UCSD-AML1 (cell line): Measurements from ENCODE around the gene COMMD9.

ENCODE experiments used
- DNase-seq: peaks from one replicate; lab custom pipeline; 2025; ENCODE audit not compliant: unreplicated experiment; lab: John Stamatoyannopoulos, UW

Gene COMMD9

DNA sequence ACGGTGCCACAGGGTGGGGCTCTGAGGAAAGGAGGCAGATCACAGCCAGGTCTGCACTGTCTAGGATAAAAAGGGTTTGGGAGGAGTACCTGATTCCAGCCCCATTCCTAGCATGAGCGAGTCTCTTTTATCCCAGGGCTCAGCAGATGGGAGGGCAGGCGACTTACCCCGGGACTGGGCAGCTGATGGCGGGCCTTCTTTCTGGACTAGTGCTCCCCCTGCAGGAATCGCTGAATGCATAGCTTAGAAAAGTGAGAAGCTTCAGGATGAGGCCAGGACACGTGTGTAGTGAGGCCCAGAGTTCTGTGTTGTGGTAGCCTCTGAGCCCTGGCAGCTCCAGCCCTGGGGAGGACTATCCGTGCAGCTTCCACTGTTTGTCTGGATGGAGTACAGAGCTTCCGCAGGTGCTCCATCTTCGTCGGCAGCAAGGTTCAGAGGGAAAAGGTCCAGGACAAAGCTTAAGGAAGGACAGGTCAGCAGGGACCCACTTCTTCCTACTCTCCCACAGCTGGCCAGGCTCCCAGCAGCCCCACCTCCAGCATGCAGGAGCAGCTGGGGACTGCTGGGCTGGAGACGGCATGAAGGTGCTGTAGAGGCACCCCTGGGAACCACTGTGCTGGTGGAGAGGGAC, 30.4 kb downstream of the COMMD9 start:
- peak; percentile 31 for DNase-seq

DNA sequence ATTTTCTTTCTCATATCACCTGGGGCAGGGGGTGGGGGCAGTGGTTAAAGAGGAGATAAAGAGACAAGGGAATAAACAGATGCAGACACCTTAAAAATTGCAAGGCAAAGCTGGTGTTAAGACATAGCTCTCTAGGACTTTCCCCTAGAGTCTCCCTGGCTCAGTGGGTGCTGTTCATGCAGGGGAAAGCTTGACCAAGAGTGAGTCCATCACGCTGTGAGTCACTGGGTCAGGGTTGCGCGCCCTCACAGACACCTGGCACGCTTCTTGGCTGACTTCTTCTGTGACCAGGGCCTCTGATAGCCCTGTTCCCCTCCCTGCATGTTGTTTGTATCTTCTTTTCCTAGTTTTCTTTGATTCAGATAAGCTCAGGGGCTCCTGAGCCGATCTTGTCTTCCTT, 31.9 kb downstream of the COMMD9 start:
- no peak for DNase-seq

DNA sequence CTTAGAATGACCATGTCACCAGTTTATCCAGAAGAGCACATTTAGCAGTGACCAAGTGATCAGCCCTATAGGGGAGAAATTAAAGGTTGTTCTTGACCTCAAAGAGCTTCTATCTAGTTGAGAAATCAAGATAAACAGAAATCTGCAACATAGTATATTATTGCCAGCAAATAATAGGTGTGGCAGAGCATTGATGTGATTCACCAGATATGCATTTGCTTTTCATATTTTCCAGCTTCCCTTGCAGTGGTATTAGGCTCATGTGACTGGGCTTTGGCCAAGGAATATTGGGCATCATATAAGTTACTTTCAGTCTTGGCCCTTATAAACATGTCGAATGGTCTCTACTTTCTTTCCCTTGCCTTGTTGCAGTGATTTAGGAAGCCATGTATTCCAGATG, 34.5 kb downstream of the COMMD9 start:
- DNase-seq = no peak

DNA sequence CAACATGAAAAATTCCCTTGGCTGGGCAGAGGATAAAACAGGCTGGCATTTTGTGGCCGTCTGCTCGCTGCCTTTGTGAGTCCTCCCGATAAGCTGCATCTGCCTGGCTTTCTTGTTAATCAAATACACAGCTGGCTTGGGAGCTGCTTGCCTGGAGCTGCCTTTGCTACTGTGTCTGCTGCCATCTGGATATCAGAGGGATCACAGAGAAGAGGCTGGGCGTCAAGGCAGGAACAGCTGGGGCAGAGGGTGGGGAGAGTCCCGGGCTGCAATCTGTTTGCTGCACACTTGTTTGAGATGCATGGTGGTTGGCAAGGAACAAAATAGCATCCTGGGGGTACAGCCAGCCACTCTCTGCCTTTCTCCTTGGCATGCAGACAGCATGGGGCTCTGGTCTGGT, 36.0 kb downstream of the COMMD9 start:
- DNase-seq = no peak

DNA sequence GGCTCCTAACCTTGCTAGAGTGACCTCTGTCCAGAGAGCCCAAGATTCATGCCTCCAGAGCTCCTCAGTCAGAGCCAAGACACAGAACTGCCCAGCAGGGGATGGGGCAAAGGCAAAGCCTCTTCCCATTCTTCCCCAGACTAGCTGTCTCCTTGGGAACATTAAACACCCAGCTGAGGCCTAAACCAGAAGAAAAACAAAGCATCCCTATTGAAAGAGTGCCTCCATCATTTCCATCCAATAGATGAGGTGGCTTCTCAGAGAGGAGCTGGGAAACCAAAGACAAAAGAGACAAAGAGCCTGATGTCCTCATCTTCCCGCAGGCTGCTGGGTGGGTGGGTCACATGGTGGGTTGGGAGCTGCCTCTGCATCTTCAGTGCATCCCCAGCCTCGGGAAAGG, 37.4 kb downstream of the COMMD9 start:
- DNase-seq = no peak

DNA sequence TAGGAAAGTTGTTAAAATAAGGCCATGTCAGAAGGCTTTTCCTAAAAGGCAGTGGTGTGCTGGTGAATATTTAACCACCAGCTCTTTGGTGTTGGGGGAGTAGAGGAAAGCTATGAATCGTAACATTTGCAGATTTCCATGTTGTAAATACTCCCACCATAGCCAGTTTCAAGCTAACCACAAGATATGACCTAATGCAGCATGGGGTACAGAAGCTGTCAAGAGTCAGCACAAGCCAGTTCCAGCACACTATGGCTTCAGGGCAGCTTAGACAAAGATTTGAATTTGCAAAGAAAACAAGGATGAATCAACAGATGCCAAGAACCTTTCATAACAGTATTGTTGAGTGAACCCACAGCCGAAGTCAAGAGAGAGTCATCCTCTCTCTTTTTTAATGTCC, 40.0 kb downstream of the COMMD9 start:
- DNase-seq = no peak

DNA sequence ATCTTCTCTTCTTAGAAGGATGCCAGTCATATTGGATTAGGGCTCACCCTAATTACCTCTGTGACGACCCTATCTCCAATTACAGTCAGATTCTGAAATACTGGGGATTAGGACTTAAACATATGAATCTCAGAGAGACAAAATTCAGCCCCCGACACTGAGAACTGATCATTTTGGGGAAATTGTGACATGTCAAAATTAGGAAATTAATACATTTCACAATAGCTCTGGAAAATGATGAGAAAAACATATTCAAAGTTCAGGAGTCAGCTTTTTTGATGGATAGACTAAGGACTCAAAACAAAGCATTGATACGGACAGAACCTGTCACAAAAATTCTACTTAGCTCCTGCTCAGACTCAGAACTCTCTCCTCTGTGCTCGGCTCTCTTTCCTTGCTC, 40.8 kb downstream of the COMMD9 start:
- DNase-seq = no peak

DNA sequence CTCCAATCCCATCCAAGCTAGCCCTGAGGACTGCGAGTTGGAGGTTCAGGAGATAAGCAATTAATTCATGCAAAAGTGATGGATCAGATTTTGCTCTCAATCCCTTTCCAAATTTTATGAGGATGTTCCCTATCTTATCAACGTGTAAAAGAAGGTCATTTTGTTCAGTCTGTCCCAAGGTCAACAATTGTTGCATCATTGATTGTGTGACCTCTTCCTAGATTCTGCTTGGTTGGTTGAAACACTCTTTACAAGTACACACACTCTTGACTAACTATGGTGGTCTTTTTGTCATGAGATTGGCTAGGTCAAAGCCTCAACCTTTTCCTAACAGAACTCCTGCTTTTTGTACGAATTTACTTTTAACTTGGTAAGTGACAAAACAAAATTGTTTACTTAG, 41.7 kb downstream of the COMMD9 start:
- no peak for DNase-seq

DNA sequence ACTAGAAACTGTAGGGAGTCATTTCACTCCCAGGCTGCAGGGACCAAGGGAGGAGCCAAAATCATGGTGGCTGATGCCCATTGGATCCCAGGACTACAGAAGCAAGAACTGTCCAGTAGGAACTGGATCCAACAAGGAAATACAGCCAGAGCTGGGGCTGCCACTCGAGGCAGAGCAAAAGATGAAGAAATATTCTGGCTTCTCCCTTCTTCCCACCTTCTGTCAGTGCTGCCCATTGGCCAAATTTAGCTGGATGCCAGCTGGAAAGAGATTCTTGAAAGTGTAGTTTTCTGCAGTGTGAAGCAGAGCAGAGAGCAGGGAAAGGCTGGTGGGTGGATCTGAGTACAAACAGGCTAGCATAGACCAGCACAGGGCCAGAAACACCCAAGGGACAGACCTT, 45.6 kb downstream of the COMMD9 start:
- no peak for DNase-seq

DNA sequence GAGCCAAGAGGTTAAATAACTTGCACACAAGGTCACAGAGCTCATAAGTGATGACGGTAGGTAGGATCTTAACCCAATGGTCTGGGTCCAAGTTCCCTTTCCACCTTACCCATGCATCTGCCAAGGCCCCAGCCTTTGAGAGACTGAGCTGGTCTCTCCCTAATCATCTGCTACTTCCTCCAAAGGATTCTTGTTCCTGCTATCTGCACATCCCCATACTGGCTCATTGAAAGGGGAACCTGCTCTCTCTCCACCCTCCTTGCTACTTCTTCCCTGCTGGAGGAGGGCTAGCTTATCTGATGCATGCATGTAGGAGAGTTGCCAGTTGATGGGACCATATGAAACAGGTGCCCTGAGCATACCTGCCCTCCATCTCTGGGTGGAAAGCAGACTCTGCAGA, 47.7 kb downstream of the COMMD9 start:
- no peak for DNase-seq

DNA sequence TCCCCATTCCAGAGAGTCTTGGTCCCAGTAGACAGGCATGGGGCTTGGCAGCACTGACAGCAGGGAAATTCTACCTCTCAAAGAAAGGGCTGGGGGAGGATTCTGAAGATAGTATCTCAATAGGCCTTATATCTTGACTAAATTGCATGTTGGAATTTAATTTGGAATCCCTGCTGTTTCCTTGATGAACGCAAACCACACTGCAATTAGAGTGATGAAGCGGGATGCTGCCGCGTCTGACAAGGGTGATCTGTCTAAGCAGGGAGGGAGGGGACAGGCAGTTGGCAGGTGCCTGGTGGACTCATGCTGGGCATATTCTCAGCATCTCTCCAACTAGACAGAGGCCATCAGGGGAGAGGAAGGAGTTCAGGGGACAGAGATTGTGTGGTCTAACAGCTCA, 48.4 kb downstream of the COMMD9 start:
- no peak for DNase-seq

DNA sequence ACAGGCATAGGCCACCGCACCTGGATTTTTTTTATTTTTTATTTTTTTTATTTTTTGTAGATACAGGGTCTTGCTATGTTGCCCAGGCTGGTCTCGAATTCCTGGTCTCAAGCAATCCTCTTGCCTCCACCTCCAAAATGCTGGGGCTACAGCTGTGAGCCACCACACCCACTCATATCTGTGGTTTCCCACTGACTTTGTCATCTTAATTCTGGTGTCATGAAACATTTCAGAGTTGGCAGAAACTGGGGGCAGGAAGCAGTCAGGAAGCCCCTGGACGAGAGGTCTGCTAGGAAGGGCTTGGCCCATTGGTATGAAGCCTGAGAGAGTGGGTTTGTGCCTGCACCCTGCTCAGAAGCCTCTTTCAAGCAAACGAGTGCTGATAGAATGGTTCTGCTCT, 49.1 kb downstream of the COMMD9 start:
- DNase-seq = no peak

DNA sequence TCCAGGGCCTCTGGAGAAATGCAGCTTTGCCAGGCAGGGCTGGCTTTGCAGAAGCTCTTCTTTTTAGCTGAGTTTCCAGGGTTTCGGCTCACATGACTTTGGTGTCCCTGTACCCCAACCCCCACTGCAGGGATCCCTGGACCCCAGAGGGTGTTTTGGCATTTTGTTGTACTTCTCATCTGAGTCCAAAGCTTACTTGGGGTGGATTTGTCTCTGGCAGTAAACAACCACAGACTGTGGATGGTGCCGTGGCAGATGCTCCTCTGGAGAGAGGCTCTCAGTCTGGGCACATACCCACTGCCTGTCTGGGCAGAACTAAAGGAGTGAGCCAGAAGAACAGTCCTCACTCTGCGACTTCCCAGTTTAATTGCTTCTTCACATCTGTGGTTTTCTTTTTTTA, 49.6 kb downstream of the COMMD9 start:
- no peak for DNase-seq

DNA sequence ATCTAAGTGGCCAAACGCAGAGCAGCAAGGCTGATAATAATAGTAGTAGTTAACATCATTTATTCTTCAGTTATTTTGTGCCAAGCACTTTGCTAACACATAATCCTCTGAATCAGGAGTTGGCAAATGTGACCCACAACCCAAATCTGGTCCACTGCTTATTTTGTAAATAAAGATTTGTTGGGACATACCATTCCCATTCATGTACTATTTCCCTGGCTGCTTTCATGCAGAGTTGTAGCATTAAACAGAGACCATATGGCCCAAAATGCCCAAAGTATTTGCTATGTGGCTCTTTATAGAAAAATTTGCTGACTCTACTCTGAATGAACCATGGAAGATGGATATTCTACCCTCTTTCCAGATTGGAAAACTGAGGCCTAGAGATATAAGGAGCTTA, 50.3 kb downstream of the COMMD9 start:
- no peak for DNase-seq

DNA sequence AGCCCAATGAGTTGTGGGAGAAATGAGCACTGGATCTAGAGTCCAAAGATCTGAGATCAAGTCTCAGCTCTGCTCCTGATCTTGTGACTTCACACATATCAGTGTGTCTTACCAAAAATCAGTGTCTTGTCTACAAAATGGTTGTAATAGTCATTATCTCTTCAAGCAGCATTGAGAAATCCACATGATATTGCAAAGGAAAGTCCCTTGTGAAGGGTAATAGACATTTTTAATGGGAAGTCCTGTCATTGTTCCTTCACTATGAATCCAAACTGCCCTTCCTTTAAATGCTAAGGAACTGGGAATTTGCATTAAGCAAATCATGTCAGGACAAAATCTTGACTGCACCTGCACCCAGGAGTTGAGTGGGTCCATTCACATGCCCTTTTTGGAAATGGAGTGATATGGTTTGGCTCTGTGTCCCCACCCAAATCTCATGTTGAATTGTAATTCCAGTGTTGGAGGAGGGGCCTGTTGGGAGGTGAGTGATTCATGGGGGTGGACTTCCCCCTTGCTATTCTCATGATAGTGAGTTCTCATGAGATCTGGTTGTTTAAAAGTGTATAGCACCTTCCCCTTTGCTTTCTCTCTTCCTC, 51.1 kb downstream of the COMMD9 start:
- DNase-seq = no peak

DNA sequence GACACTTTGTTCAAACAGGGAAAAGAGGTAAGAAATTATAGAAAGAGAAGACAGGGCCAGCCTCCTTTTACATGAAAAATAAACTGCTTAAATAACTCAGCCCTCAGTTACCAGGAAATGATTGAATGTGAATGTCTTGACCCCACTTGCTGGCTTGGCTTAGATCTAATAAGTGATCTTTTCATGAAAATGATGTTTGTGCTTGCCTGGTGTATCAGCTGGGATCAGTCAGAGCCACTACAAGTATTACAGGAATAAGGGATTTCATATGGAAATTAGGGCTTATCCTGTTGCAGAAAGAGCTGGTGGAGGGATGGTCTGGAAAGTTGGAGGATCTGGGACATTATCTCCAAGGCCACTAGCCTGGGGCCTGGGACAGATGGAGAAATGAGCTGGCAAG, 51.8 kb downstream of the COMMD9 start:
- no peak for DNase-seq

DNA sequence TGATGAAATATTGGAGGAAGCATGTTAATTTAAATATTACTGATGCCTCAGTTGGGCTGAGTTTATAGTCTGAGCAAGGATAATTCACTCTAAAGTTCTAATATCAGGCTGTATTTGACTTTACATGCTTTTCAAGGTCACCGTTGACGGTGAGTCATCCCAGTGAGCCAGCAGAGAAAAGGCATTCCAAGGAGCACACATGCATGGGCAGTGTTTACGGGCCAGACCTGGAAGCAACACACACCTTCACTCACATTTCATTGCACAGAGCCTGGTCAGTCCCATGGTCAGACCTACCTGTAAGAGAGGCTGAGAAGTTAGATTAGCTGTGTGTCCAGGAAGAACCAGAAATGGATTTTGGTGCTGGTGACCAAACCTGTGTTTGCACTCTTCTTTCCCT, 53.5 kb downstream of the COMMD9 start:
- DNase-seq = no peak

DNA sequence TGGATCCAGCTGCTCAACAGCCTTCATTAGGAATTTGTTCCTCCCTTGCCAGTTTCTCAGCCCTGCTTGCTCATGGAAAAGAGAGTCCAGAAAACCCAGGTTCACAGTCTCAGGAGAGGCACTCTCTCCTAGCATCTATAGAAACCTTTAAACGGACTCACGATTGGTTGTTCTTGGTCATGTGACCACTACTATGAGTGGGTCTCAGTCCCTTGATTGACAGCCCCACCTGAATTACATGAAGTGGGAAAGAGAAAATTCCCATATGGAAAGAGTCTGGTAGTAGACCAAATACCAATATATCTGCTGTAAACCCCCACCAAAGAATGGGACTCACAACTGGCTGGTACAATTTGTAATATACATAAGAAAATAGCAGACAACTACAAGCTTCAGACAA, 54.4 kb downstream of the COMMD9 start:
- DNase-seq = no peak

DNA sequence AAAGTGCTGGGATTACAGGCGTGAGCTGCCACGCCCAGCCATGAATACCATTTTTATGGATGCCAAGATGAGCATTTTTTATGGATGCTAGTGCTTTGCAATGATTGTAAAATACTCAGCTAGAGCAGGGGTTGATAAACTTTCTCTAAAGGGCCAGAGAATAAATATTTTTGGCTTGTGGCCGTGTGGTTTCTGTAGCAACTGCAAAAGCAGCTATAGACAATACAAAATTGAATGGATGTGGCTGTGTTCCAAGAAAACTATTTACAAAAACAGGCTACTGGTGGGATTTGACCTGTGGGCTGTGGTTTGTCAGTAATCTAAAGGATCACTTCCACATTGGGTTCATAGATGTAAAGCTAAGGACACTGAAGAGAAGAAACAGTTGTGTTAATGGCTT, 56.0 kb downstream of the COMMD9 start:
- DNase-seq = no peak

DNA sequence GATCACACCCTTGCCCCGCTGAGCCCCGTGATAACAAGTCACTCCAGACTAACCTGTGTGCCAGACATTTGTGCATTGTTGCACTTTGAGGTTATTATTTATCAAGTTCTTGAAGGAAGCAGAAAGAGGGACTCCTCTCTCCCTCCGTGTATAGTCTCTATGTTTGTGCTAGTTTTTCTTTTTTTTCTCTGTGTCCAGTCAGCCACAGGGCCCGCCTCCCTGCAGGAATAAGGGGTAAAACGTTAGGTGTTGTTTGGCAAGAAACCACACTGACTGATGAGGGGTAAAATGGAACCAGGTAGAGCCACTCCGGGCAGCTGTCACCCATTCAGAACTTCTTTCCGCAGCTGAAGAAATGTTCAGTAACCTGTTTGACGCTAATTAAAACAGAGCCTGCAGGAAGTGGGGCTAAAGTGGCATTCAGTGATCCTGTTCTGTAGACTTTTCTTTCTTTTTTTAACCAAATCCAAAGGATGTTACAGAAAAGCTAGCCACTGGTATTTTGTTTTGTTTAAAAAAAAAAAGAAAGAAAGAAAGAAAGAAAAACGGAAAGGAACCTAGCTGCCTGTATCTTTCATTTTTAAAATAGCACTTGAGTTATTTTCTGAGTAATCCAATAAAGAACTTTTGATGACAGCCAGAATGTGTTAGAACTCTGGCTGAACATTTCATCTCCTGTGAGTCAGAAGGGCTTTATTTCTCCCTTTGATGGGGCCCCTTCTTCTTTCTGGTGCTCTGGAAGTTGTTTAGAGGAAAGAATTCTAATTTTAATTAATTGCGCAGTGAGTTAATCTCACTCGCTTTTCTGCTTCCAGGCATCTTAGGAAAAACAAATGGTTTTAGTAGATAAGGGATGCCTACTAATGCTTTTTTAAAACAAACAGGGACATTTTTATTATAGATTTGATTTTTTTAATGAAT, 58.2 kb downstream of the COMMD9 start:
- DNase-seq = no peak

DNA sequence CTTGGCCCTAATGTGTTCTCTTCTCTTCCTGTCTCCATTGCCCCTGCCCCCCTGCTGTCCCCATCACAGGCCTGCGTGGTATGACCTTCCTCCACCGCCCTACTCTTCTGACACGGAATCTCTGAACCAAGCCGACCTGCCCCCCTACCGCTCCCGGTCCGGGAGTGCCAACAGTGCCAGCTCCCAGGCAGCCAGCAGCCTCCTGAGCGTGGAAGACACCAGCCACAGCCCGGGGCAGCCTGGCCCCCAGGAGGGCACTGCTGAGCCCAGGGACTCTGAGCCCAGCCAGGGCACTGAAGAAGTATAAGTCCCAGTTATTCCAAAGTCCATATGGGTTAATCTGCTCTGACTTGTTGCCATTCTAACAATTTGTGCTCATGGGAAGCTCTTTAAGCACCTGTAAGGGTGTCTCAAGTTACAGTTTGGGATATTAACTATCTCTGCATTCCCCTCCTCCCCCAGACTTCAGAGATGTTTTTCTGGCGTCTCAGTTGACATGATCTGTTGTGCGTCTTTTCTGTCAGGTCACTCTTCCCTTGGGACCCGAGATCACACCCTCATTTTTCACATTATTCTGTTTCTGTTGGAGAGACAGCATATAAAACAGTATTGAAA, 60.0 kb downstream of the COMMD9 start:
- no peak for DNase-seq

DNA sequence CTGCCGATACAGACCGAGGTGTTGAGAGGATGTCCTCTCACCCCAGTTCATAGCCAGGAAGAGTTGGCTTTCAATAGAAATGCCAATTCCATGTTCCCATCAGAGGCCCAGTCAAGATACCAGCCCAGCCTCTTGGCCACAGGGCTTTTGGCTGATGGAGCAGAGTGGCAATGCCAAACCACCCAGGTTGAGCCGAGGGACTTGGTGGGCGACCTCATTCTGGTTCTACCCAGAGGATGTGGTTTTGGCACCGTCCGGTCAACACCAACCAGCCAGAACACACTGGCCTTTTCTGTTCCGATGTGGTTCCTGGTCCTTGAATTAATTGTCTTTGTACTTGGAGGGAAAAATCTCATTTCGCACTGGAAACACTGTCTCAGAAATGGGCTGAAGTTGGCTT, 60.5 kb downstream of the COMMD9 start:
- no peak for DNase-seq
